Neuronal stem cell (in vitro differentiated cells): ENCODE results near the gene CD63.

ENCODE experiments used
- DNase-seq: peaks from one replicate; pipeline ENCODE4 v3.0.0-alpha.2; 2013; ENCODE audit warnings: low spot score
- H2AFZ ChIP-seq: one replicate; pipeline ENCODE4 v1.6.1; 2013; ENCODE audit warnings: mild to moderate bottlenecking, low read length, inconsistent platforms
- H2AK5ac ChIP-seq: 2 replicates; pipeline ENCODE4 v1.6.1; 2013; ENCODE audit warnings: low read depth, mild to moderate bottlenecking, inconsistent platforms, low read length, moderate library complexity, mixed read lengths
- H2BK120ac ChIP-seq: 2 replicates; pipeline ENCODE4 v1.6.1; 2013; ENCODE audit warnings: low read depth, mild to moderate bottlenecking, inconsistent platforms, low read length, moderate library complexity, mixed read lengths
- H2BK12ac ChIP-seq: one replicate; pipeline ENCODE4 v1.6.1; 2013; ENCODE audit warnings: low read length, inconsistent platforms
- H2BK15ac ChIP-seq: 2 replicates; pipeline ENCODE4 v1.6.1; 2013; ENCODE audit warnings: mild to moderate bottlenecking, low read length, inconsistent platforms, mixed read lengths
- H2BK5ac ChIP-seq: one replicate; pipeline ENCODE4 v1.6.1; 2013; ENCODE audit warnings: inconsistent platforms, mild to moderate bottlenecking, low read length, moderate library complexity
- H3K14ac ChIP-seq: one replicate; pipeline ENCODE4 v1.6.1; 2013; ENCODE audit warnings: low read length, inconsistent platforms
- H3K18ac ChIP-seq: 2 replicates; pipeline ENCODE4 v1.6.1; 2013; ENCODE audit warnings: low read length, inconsistent platforms
- H3K23ac ChIP-seq: 2 replicates; pipeline ENCODE4 v1.6.1; 2013; ENCODE audit warnings: low read depth, mild to moderate bottlenecking, mixed read lengths, low read length, inconsistent platforms; ENCODE audit not compliant: poor library complexity
- H3K27ac ChIP-seq: replicated peaks from 3 replicates; pipeline ENCODE4 v1.5.1; 2013; ENCODE audit warnings: low read length, inconsistent platforms
- H3K27me3 ChIP-seq, 3 experiments: 2 replicates each; pipeline ENCODE4 v1.6.1; 2013; ENCODE audit warnings: low read length in 3 of 3, mild to moderate bottlenecking in 2 of 3, inconsistent platforms in 1 of 3, low read depth in 1 of 3, mixed read lengths in 1 of 3, moderate library complexity in 1 of 3; ENCODE audit not compliant: control insufficient read depth in 3 of 3, insufficient read depth in 3 of 3
- H3K36me3 ChIP-seq, 2 donors: replicated peaks in 1 of 2; 2 replicates each; pipeline ENCODE4 v1.6.1; 2013; ENCODE audit warnings: low read length in 2 of 2; ENCODE audit not compliant: control insufficient read depth in 2 of 2, insufficient read depth in 2 of 2
- H3K4ac ChIP-seq: 2 replicates; pipeline ENCODE4 v1.6.1; 2013; ENCODE audit warnings: inconsistent platforms, mild to moderate bottlenecking, low read length, moderate library complexity
- H3K4me1 ChIP-seq, 2 donors: 1 replicate in 1 of 2; 2 replicates in 1 of 2; pipeline ENCODE4 v1.6.1; 2013; ENCODE audit warnings: low read length in 2 of 2, low read depth in 1 of 2; ENCODE audit not compliant: control insufficient read depth in 2 of 2, insufficient read depth in 1 of 2
- H3K4me2 ChIP-seq: one replicate; pipeline ENCODE4 v1.6.1; 2013; ENCODE audit warnings: mild to moderate bottlenecking, low read length, inconsistent platforms; ENCODE audit not compliant: insufficient read depth, poor library complexity, severe bottlenecking
- H3K4me3 ChIP-seq, 2 donors: 2 replicates each; pipeline ENCODE4 v1.5.1; 2013; ENCODE audit warnings: low read length in 2 of 2, mild to moderate bottlenecking in 2 of 2, inconsistent platforms in 1 of 2, moderate library complexity in 1 of 2
- H3K79me1 ChIP-seq: one replicate; pipeline ENCODE4 v1.6.1; 2013; ENCODE audit warnings: low read depth, mild to moderate bottlenecking, inconsistent platforms, low read length, moderate library complexity
- H3K9ac ChIP-seq: one replicate; pipeline ENCODE4 v1.6.1; 2013; ENCODE audit warnings: mild to moderate bottlenecking, low read depth, low read length, inconsistent platforms; ENCODE audit not compliant: poor library complexity
- H3K9me3 ChIP-seq, 2 donors: replicated peaks in 1 of 2; 2 replicates each; pipeline versions ENCODE3 to v1.6.1; 2013; ENCODE audit warnings: low read length in 2 of 2, mild to moderate bottlenecking in 2 of 2, inconsistent platforms in 1 of 2, low read depth in 1 of 2, mixed read lengths in 1 of 2, moderate library complexity in 1 of 2; ENCODE audit not compliant: control insufficient read depth in 2 of 2, insufficient read depth in 1 of 2
- H4K8ac ChIP-seq: one replicate; pipeline ENCODE4 v1.6.1; 2013; ENCODE audit warnings: low read depth, mild to moderate bottlenecking, inconsistent platforms, low read length, moderate library complexity
- H4K91ac ChIP-seq: one replicate; pipeline ENCODE4 v1.6.1; 2013; ENCODE audit warnings: low read length, low read depth, mild to moderate bottlenecking, inconsistent platforms; ENCODE audit not compliant: poor library complexity
- WGBS, 2 donors: extraction: QIAGEN DNeasy Blood & Tissue Kit; methylation state at CpG; one replicate each; pipeline ENCODE4 v1.1.7; 2013; ENCODE audit warnings: missing lambda C conversion rate in 2 of 2, mixed read lengths in 1 of 2; ENCODE audit not compliant: insufficient read length in 2 of 2, insufficient replicate concordance in 1 of 2; ENCODE audit errors: extremely low coverage in 2 of 2; 5-methylcytosine and 5-hydroxymethylcytosine counted together

The CD63 gene

GRCh38 chr12:55718624-55719275, 10.1 kb downstream of the CD63 start:
- Histone ChIP-seq H2AFZ (peak overlapping the region; percentile 25), H3K23ac (no peak overlapping the region), H3K4me2 (peak overlapping the region; percentile 47), H3K4me3 (no peak overlapping the region), H3K18ac (peak overlapping the region; percentile 81), H3K4ac (peak overlapping the region; percentile 69), H3K9ac (no peak overlapping the region), H4K91ac (no peak overlapping the region), H4K8ac (no peak overlapping the region), H3K14ac (no peak overlapping the region), H2BK5ac (no peak overlapping the region), H2BK15ac (no peak overlapping the region), H3K4me1 (peaks cover 26 to 29% of the 10 kb centered on the region in 2 donors), H3K27ac (peak overlapping the region; percentile 93), H2BK120ac (peak overlapping the region; percentile 21), H2AK5ac (peak overlapping the region; percentile 77), H3K9me3 (no peaks in the 10 kb centered on the region), H3K36me3 (peaks cover 6 to 37% of the 10 kb centered on the region in 2 donors), H2BK12ac (peak overlapping the region; percentile 76), H3K27me3 (no peaks in the 10 kb centered on the region), H3K79me1 (peaks cover 6% of the 10 kb centered on the region)
- WGBS, 2 donors, result no CpG with 5 or more reads among the region's 4 CpGs
- no peak for DNase-seq

GRCh38 chr12:55718015-55718414, 10.8 kb downstream of the CD63 start:
- peak overlapping the region; percentile 81 for H3K18ac ChIP-seq
- WGBS, 2 donors, result no CpG with 5 or more reads among the region's 4 CpGs
- H4K91ac ChIP-seq, result no peak overlapping the region
- no peak overlapping the region for H3K14ac ChIP-seq
- H2BK5ac ChIP-seq, result peak overlapping the region; percentile 48
- peak overlapping the region; percentile 93 for H3K27ac ChIP-seq
- no peaks in the 10 kb centered on the region for H3K27me3 ChIP-seq
- no peak overlapping the region for H3K23ac ChIP-seq
- H4K8ac ChIP-seq, result no peak overlapping the region
- no peak overlapping the region for H2BK15ac ChIP-seq
- H2BK12ac ChIP-seq, result no peak overlapping the region
- H3K9me3 ChIP-seq, result no peaks in the 10 kb centered on the region
- H3K4me2 ChIP-seq, result peak overlapping the region; percentile 85
- H2AK5ac ChIP-seq, result peak overlapping the region; percentile 77
- peaks cover 26 to 29% of the 10 kb centered on the region in 2 donors for H3K4me1 ChIP-seq
- H3K4ac ChIP-seq, result no peak overlapping the region
- H2AFZ ChIP-seq, result peak overlapping the region; percentile 25
- peaks cover 6% of the 10 kb centered on the region for H3K79me1 ChIP-seq
- peaks cover 5 to 30% of the 10 kb centered on the region in 2 donors for H3K36me3 ChIP-seq
- peak overlapping the region in 1 of 2 donors; percentile 79 for H3K4me3 ChIP-seq
- H3K9ac ChIP-seq, result peak overlapping the region; percentile 71
- peak overlapping the region; percentile 21 for H2BK120ac ChIP-seq
- no peak for DNase-seq

GRCh38 chr12:55717011-55718007, 11.5 kb downstream of the CD63 start:
- H3K4ac ChIP-seq, result no peak overlapping the region
- H3K27ac ChIP-seq, result peak overlapping the region; percentile 91
- peak overlapping the region; percentile 73 for H3K18ac ChIP-seq
- peak overlapping the region; percentile 79 to 90 for H3K4me3 ChIP-seq
- H3K36me3 ChIP-seq, result peaks cover 3 to 25% of the 10 kb centered on the region in 2 donors
- WGBS, 2 donors, result no CpG with 5 or more reads among the region's 8 CpGs
- no peak for DNase-seq
- H2BK15ac ChIP-seq, result peak overlapping the region; percentile 13
- H3K9ac ChIP-seq, result peak overlapping the region; percentile 71
- peak overlapping the region; percentile 18 for H3K23ac ChIP-seq
- peaks cover 26 to 29% of the 10 kb centered on the region in 2 donors for H3K4me1 ChIP-seq
- H3K79me1 ChIP-seq, result peaks cover 6% of the 10 kb centered on the region
- peak overlapping the region; percentile 5 for H2AK5ac ChIP-seq
- H4K91ac ChIP-seq, result peak overlapping the region; percentile 85
- peak overlapping the region; percentile 85 for H3K4me2 ChIP-seq
- H3K9me3 ChIP-seq, result no peaks in the 10 kb centered on the region
- peaks cover 0 to 2% (median 0%) of the 10 kb centered on the region in 3 experiments for H3K27me3 ChIP-seq
- peak overlapping the region; percentile 95 for H2AFZ ChIP-seq
- H4K8ac ChIP-seq, result no peak overlapping the region
- peak overlapping the region; percentile 48 for H2BK5ac ChIP-seq
- no peak overlapping the region for H3K14ac ChIP-seq
- peak overlapping the region; percentile 7 for H2BK120ac ChIP-seq
- H2BK12ac ChIP-seq, result no peak overlapping the region

- no peaks in the 10 kb centered on the region for H3K9me3 ChIP-seq
- H3K27ac ChIP-seq, result peak overlapping the region; percentile 91
- no peak overlapping the region for H3K14ac ChIP-seq
- peak overlapping the region; percentile 95 for H2AFZ ChIP-seq
- H3K4ac ChIP-seq, result no peak overlapping the region
- no peak overlapping the region for H2AK5ac ChIP-seq
- no peak overlapping the region for H2BK12ac ChIP-seq
- H3K4me3 ChIP-seq, result peak overlapping the region; percentile 79 to 90
- H3K4me2 ChIP-seq, result peak overlapping the region; percentile 85
- H2BK5ac ChIP-seq, result no peak overlapping the region
- no peak overlapping the region for H3K23ac ChIP-seq
- H4K91ac ChIP-seq, result no peak overlapping the region
- no CpG with 5 or more reads among the region's 13 CpGs for WGBS, 2 donors
- DNase-seq, result no peak
- no peak overlapping the region for H2BK120ac ChIP-seq
- H3K4me1 ChIP-seq, result peaks cover 26 to 29% of the 10 kb centered on the region in 2 donors
- no peak overlapping the region for H3K9ac ChIP-seq
- peaks cover 0 to 9% (median 0%) of the 10 kb centered on the region in 3 experiments for H3K27me3 ChIP-seq
- peaks cover 3 to 25% of the 10 kb centered on the region in 2 donors for H3K36me3 ChIP-seq
- peaks cover 6% of the 10 kb centered on the region for H3K79me1 ChIP-seq
- H4K8ac ChIP-seq, result no peak overlapping the region
- H2BK15ac ChIP-seq, result no peak overlapping the region
- peak overlapping the region; percentile 86 for H3K18ac ChIP-seq
These were observed 12.2 kb downstream of the CD63 start for GRCh38 chr12:55716582-55716957.
